ENCODE data around the gene MOCOS.

The MOCOS gene

DNA sequence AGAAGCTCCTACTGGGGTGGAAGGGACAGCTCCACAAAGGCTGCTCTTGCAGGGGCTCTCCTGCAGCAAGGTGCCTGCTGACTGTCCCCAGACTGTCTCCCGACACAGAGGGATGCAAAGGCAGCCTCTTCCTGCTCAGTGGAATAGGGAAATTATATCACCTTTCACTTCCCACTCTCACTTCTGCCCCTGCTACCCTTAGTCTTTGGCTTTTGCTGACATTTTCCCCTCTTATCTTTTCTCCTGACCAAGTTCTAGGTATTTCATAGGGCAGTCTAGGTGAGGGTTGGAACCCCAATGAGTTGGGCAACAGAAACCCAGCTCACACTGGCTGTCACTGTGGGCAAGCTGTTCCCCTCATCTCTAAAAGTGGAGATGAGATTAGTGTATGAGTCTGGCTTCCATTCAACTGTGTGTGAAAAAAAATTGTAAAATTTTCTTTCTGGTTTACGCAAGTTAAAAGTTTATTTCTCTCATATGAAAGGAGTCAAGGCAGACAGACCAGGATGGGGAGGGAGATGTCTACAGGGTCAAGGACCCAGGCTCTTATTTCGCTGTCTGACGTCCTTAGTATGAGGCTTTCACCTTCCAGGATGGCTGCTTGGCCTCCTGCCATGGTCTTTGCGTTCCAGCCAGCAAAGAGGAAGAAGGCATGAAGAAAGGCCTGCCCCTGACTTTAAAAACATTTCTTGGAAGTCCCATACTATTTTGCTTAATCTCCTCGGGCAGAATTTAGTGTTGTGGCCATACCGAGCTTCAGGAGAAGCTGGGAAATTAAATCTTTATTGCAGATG lies 7.5 kb upstream of the MOCOS start:
- no peaks in the 10 kb centered on the region for H3K9me3 ChIP-seq (ENCODE audit: control insufficient read depth, low read length)
- H3K36me3 ChIP-seq (ENCODE audit: control insufficient read depth, insufficient read depth, low read length) = peaks cover 28% of the 10 kb centered on the region
- no peak overlapping the region for H3K4me3 ChIP-seq (ENCODE audit: extremely low read depth, insufficient read depth, low read length, poor library complexity, severe bottlenecking)
- whole genome bisulfite sequencing, 2 experiments (ENCODE audit: insufficient coverage in 2 of 2) = 93 to 94% methylated on average over 6 of the region's 7 CpGs
- H3K27ac ChIP-seq (ENCODE audit: low read depth, low read length, severe bottlenecking) = no peak overlapping the region
- no peaks in the 10 kb centered on the region for H3K4me1 ChIP-seq (ENCODE audit: control insufficient read depth, insufficient read depth, low read length, poor library complexity, severe bottlenecking)

DNA sequence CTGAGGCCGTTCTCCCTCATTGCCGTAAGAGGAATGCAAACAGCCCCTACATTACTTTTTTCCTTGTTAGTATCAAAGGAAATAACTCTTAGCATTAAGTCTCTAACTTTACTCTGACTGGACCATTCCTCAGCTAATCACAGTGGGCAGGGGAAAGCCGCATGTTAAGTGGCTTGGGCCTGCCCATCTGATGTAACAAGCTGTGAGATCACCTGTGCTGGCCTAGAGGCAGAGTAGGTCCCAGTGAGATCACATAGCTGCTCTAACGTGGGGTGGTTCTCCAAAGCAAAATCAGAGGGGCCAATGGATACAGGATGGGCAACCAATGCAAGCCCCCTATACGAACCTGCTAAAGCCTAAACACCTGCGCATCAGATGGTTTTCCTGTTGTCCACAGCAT lies 5.9 kb upstream of the MOCOS start:
- H3K4me3 ChIP-seq (ENCODE audit: extremely low read depth, insufficient read depth, low read length, poor library complexity, severe bottlenecking) = no peak overlapping the region
- no peaks in the 10 kb centered on the region for H3K9me3 ChIP-seq (ENCODE audit: control insufficient read depth, low read length)
- H3K36me3 ChIP-seq (ENCODE audit: control insufficient read depth, insufficient read depth, low read length) = peaks cover 11% of the 10 kb centered on the region
- WGBS, 2 experiments (ENCODE audit: insufficient coverage in 2 of 2) = 89 to 92% methylated on average over 4 to 6 of the region's 6 CpGs
- H3K27ac ChIP-seq (ENCODE audit: low read depth, low read length, severe bottlenecking) = no peak overlapping the region
- H3K4me1 ChIP-seq (ENCODE audit: control insufficient read depth, insufficient read depth, low read length, poor library complexity, severe bottlenecking) = no peaks in the 10 kb centered on the region

DNA sequence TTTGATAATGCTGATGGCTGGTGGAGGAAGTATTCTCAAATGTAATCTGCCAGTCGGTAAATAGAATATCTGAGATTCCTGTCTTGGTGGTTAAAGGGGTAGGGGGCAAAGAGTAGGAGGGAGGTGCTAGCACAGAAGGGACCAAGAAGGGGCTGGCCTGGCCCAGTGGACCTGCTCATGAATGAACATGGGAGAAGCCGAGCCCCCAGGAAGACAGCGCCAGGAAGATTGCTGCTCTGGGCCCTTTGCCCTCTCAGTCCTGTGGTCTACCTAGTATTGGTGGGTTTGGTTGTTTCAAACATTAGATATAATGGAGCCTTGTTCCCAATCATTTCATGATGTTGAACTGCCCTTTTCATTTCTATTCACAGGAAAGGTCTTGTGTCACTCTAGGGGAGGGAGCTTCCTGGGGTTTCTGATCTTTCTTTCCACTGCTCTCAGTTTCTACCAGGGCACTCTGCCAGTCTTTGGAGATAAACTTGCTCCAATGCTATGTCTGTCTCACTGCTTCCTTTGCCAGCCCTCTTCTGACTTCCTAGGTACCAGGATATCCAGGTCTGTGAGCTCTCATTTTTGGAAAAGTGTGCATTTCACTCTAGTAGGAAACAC lies 5.3 kb upstream of the MOCOS start:
- no peak overlapping the region for H3K27ac ChIP-seq (ENCODE audit: low read depth, low read length, severe bottlenecking)
- H3K4me3 ChIP-seq (ENCODE audit: extremely low read depth, insufficient read depth, low read length, poor library complexity, severe bottlenecking) = no peak overlapping the region
- no peaks in the 10 kb centered on the region for H3K4me1 ChIP-seq (ENCODE audit: control insufficient read depth, insufficient read depth, low read length, poor library complexity, severe bottlenecking)
- H3K9me3 ChIP-seq (ENCODE audit: control insufficient read depth, low read length) = no peaks in the 10 kb centered on the region
- 80 to 96% methylated on average over 3 of the region's 3 CpGs for WGBS, 2 experiments (ENCODE audit: insufficient coverage in 2 of 2)
- peaks cover 6% of the 10 kb centered on the region for H3K36me3 ChIP-seq (ENCODE audit: control insufficient read depth, insufficient read depth, low read length)

DNA sequence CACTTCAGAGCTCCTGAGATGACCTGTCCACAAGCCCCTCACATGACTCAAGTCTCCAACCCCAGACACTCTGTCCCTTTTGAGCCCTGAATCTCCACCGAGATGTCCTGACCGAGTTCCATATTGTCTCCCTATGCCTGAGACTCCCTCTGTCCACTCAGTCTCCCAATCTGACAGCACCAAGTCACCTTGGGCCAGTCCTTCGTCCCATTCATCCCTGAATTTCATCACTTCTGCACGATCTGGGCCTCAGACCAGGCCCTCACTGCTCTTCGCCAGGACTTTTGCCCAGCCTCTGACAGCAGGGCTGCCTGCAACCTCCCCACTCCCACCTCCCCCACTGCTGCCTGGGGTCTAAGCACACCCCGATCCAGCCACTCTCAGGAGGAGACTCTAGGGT lies 4.3 kb upstream of the MOCOS start:
- Histone ChIP-seq H3K27ac (ENCODE audit: low read depth, low read length, severe bottlenecking) (no peak overlapping the region), H3K9me3 (ENCODE audit: control insufficient read depth, low read length) (no peaks in the 10 kb centered on the region), H3K4me1 (ENCODE audit: control insufficient read depth, insufficient read depth, low read length, poor library complexity, severe bottlenecking) (no peaks in the 10 kb centered on the region), H3K4me3 (ENCODE audit: extremely low read depth, insufficient read depth, low read length, poor library complexity, severe bottlenecking) (no peak overlapping the region), H3K36me3 (ENCODE audit: control insufficient read depth, insufficient read depth, low read length) (peaks cover 2% of the 10 kb centered on the region)
- 89 to 93% methylated on average over 3 to 6 of the region's 6 CpGs for WGBS, 2 experiments (ENCODE audit: insufficient coverage in 2 of 2)

DNA sequence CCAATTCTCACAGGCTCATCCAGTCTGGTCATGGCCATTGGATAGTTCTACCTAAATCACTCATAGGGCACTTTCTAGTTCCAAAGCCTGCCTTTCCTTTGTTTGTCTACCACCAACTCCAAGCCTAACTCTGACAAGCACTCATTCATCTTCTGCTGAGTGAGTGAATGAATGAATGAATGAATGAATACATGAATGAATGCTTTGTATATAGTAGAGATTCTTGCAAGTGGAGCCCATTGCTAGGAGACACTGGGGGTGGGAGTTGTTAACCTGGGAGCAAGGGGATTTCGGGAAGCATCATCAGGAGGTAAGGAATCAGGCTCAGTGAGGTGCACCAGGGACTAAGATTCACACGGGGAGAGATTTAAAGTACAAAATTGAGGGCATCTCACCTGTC lies 3.3 kb upstream of the MOCOS start:
- H3K36me3 ChIP-seq (ENCODE audit: control insufficient read depth, insufficient read depth, low read length) = no peaks in the 10 kb centered on the region
- no peak overlapping the region for H3K27ac ChIP-seq (ENCODE audit: low read depth, low read length, severe bottlenecking)
- H3K4me3 ChIP-seq (ENCODE audit: extremely low read depth, insufficient read depth, low read length, poor library complexity, severe bottlenecking) = no peak overlapping the region
- WGBS, 2 experiments (ENCODE audit: insufficient coverage in 2 of 2) = 86 to 100% methylated on average over 1 of the region's 2 CpGs
- no peaks in the 10 kb centered on the region for H3K4me1 ChIP-seq (ENCODE audit: control insufficient read depth, insufficient read depth, low read length, poor library complexity, severe bottlenecking)
- H3K9me3 ChIP-seq (ENCODE audit: control insufficient read depth, low read length) = no peaks in the 10 kb centered on the region

DNA sequence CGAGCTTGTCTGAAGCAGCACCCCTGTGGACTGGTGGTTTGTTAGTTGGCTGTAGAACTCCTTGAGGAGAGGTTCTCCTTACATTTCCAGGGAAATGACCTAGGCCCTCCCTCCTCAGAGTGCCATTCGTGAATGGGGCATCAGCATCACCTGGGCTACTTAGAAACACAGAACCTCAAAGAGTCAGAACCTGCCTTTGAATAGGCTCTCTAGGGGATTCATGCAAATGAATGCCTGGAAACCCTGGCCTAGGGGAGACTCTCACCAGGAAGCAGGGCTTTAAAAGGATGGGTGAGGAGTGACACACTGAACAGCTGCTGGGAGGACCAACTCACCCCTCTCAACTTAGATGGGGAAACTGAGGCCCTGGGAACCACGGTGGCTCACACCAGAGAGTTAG lies 2.1 kb upstream of the MOCOS start:
- no peaks in the 10 kb centered on the region for H3K9me3 ChIP-seq (ENCODE audit: control insufficient read depth, low read length)
- no peaks in the 10 kb centered on the region for H3K36me3 ChIP-seq (ENCODE audit: control insufficient read depth, insufficient read depth, low read length)
- no peaks in the 10 kb centered on the region for H3K4me1 ChIP-seq (ENCODE audit: control insufficient read depth, insufficient read depth, low read length, poor library complexity, severe bottlenecking)
- H3K27ac ChIP-seq (ENCODE audit: low read depth, low read length, severe bottlenecking) = no peak overlapping the region
- 71 to 86% methylated on average over 1 of the region's 3 CpGs for WGBS, 2 experiments (ENCODE audit: insufficient coverage in 2 of 2)
- H3K4me3 ChIP-seq (ENCODE audit: extremely low read depth, insufficient read depth, low read length, poor library complexity, severe bottlenecking) = no peak overlapping the region

DNA sequence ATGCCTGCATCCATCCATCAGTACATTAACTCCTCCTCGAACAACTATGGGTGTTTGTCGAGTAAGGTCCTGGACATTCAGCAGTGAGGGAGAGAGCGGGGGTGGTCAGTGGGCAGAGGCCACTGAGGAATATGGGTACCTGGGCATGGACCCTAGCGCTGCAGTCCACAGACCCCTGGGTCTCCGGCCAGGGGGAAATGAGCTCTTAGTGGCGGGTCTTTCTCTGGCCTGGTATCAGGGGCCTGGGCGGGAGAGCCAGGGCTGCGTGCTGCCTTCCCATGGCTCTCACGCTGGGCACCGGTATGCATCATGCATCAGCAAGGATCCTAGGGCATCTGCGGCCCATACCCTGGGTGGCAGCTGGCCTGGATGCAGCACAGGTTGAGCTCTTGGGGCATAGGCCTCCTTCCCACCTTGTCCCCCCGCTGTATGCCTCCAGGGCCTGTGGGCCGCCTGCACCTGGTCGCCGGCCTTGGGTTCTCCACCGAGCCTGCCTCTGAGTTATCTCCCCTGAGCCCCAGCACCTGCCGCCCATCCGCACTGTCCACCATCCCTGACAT lies 1.3 kb upstream of the MOCOS start:
- H3K36me3 ChIP-seq (ENCODE audit: control insufficient read depth, insufficient read depth, low read length) = no peaks in the 10 kb centered on the region
- no peaks in the 10 kb centered on the region for H3K9me3 ChIP-seq (ENCODE audit: control insufficient read depth, low read length)
- WGBS, 2 experiments (ENCODE audit: insufficient coverage in 2 of 2) = 87 to 91% methylated on average over 16 of the region's 18 CpGs
- no peak overlapping the region for H3K27ac ChIP-seq (ENCODE audit: low read depth, low read length, severe bottlenecking)
- H3K4me1 ChIP-seq (ENCODE audit: control insufficient read depth, insufficient read depth, low read length, poor library complexity, severe bottlenecking) = no peaks in the 10 kb centered on the region
- no peak overlapping the region for H3K4me3 ChIP-seq (ENCODE audit: extremely low read depth, insufficient read depth, low read length, poor library complexity, severe bottlenecking)

DNA sequence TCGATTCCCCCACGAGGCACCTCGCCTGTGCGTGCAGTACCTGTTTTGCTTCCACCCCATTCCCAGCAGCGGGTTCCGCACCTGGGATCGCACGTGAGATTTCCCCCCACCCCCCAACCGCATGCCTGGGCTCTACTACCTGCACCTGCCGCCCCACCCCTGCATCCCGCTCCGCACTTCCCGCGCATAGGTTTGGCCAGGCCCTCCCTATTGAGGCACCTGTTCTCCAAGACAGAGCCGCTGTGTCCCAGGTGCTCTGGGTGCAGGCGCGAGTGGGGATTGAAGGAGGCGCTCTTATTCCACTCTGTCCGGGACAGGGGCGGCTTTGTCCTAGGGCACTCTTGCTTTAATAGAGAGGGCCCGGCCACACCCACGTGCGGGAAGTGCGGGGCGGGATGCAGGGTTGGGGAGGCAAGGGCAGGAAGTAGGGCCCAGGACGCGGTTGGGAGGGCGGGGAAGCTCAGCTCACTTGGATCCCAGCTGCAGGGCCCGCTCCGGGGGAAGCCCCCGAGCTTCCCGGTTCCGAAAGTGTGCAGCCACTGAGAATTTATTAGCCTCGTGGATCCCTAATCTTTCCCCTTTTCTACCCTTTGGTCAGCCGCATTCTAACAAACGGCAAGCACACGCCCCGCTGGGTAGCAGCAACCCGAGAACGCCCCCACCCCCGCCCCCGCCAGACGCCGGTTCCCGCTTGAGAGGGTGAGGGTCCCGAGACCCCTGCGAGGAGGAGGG lies 670 bp upstream of the MOCOS start:
- Histone ChIP-seq H3K9me3 (ENCODE audit: control insufficient read depth, low read length) (no peaks in the 10 kb centered on the region), H3K36me3 (ENCODE audit: control insufficient read depth, insufficient read depth, low read length) (no peaks in the 10 kb centered on the region), H3K27ac (ENCODE audit: low read depth, low read length, severe bottlenecking) (no peak overlapping the region), H3K4me3 (ENCODE audit: extremely low read depth, insufficient read depth, low read length, poor library complexity, severe bottlenecking) (peak overlapping the region; percentile 52), H3K4me1 (ENCODE audit: control insufficient read depth, insufficient read depth, low read length, poor library complexity, severe bottlenecking) (no peaks in the 10 kb centered on the region)
- WGBS, 2 experiments (ENCODE audit: insufficient coverage in 2 of 2) = 23 to 29% methylated on average over 24 to 31 of the region's 47 CpGs

DNA sequence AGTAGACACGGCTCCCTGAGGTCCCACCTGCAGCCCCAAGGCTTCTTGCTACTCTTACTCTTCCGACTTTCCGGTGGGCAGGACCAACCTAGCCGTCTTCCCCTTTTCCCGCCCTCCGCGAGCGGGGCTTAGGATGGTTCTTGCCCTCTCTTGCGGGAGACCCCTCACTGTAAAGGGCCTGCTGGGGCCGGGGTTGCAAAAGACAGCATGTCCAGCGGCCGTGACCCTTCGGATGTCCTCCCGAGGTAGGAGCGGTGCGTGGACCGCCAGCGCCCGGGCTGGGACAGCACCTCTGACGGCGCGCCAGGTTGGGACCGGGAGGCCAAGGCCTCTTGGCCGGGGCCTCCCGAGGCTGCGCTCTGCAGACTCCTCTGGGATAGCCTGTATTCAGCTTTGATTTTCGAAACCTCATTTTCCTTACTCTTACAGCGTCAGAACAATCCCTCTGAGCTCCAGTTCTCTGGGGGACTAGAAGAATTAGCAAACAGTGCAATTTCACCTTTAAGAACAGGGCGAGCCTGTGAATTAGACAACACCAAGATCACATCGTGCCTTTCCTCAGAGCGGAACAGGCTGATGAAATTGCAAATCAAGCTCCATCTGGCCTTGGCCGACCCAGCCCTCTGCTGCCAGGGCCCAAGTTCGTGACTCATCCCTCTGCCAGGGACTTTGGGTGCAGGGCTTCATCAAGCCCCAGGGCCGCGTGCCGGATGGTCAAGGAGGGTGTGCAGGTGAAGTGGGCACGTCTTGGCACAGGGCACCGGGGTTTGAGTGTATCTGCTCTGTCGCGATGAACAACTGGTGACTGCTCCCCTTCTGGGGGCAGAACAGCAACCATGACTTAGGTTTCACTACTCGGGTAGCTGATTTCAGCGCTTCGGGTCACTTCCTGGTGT lies 777 bp downstream of the MOCOS start:
- Histone ChIP-seq H3K36me3 (ENCODE audit: control insufficient read depth, insufficient read depth, low read length) (no peaks in the 10 kb centered on the region), H3K27ac (ENCODE audit: low read depth, low read length, severe bottlenecking) (no peak overlapping the region), H3K4me1 (ENCODE audit: control insufficient read depth, insufficient read depth, low read length, poor library complexity, severe bottlenecking) (no peaks in the 10 kb centered on the region), H3K9me3 (ENCODE audit: control insufficient read depth, low read length) (no peaks in the 10 kb centered on the region), H3K4me3 (ENCODE audit: extremely low read depth, insufficient read depth, low read length, poor library complexity, severe bottlenecking) (peak overlapping the region; percentile 52)
- 36 to 40% methylated on average over 32 to 41 of the region's 43 CpGs for WGBS, 2 experiments (ENCODE audit: insufficient coverage in 2 of 2)

DNA sequence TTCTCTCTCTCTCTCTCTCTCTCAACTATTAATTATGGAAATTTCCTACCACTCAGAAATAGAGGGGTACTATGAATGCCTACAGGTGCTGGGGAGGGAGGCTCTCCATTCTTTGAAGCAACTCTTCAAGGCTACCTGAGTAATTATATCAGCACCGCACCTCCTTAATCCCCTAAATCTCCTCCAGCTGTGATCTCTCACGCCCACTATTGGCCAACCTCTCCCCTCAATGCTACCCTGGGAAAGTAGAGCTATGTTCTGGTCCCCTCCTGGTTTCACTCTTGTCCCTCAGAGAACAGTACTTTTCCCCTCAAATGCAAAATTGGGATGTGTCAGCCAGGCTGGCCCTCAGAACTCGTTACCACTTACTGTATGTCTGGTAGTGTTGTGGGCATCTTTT lies 1.6 kb downstream of the MOCOS start:
- 53 to 59% methylated on average over 2 of the region's 3 CpGs for WGBS, 2 experiments (ENCODE audit: insufficient coverage in 2 of 2)

More for the DNA sequence above, 1.6 kb downstream of the MOCOS start:
- Histone ChIP-seq H3K9me3 (ENCODE audit: control insufficient read depth, low read length) (no peaks in the 10 kb centered on the region), H3K4me1 (ENCODE audit: control insufficient read depth, insufficient read depth, low read length, poor library complexity, severe bottlenecking) (no peaks in the 10 kb centered on the region), H3K4me3 (ENCODE audit: extremely low read depth, insufficient read depth, low read length, poor library complexity, severe bottlenecking) (no peak overlapping the region), H3K27ac (ENCODE audit: low read depth, low read length, severe bottlenecking) (no peak overlapping the region), H3K36me3 (ENCODE audit: control insufficient read depth, insufficient read depth, low read length) (no peaks in the 10 kb centered on the region)

Data from mesodermal cell (in vitro differentiated cells).